ENCODE measurements around the gene ACSS1. TPM values are rescaled to one million over a fixed set of nuclear protein-coding genes. Genes with fewer than 3 reads are reported as not detected.

The ACSS1 gene
- not detected in 2 replicates for polyA plus RNA-seq (2014; cell fraction: cytosol; rRNA removed)
- polyA plus RNA-seq (2014; cell fraction: nucleus; rRNA removed), result 0.12 TPM in 1 of 2 replicates, not detected in the other

GRCh38 chr20:25058051-25058846 lies at the start of gene ACSS1:
Gene ACSS1 (minus strand): TSS chr20:25058139. CDS start chr20:25058102, 37 bp downstream.
- DNase-seq (ENCODE audit: low spot score), result no peak

DNA sequence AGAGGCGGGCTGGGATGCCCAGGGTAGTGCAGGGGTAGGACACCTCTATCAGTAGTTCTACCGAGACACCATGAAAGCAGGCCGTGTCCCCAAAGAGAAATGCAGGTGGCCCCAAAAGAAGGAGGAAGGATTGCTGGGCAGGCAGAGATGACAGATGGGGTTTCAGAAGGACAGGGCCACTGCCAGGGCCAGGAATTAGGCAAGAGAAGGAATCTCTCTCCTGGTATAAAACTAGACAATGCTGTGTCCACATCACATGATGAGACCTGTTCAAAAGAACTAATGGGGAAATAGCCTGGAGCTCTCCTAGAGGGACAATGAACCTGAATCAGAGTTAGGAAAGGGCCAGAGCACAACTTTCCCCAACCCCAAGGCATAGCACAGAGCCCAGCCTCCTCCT lies 45.6 kb upstream of the ACSS1 start:
- no peak for DNase-seq (ENCODE audit: low spot score)

GRCh38 chr20:25100914-25101313 lies 43.0 kb upstream of the ACSS1 start:
- DNase-seq (ENCODE audit: low spot score), result no peak

- no peak for DNase-seq (ENCODE audit: low spot score)
These were observed 41.7 kb upstream of the ACSS1 start for GRCh38 chr20:25099601-25100140.

DNA sequence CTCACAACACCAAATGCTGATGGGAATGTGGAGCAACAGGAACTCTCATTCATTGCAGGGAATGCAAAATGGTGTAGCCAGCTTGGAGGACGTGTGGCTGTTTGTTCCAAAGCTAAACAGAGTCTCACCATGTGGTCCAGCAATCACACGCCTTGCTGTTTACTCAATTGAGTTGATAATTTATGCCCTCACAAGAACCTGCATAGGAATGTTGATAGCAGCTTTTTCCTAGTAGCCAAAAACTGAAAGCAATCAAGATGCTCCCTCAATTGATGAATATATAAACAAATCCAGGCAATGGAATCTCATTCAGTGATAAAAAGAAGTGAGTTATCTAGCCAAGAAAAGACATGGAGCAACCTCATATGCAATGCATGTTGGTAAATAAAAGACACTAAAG lies 39.6 kb upstream of the ACSS1 start:
- no peak for DNase-seq (ENCODE audit: low spot score)

- no peak for DNase-seq (ENCODE audit: low spot score)
These were observed 32.8 kb upstream of the ACSS1 start for GRCh38 chr20:25090492-25091429.

DNA sequence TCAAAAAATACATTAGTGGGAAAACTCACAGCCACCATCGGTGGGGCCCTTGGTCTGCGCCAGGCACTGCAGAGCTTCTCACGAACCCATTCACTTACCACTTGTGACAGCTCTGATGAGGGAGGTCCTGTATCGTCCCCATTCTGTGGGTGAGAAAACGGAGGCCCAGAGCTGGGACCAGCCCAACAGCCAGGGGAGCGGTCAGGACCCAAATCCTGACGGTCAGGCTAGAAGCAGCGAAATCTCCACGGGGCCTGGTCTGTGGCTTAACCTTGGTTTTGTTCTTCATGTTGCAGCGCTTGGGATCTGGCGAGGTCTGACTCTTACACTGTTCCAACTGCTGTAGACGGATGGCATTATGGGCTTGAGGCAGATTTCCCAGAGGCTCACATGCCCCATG lies 31.7 kb upstream of the ACSS1 start:
- DNase-seq (ENCODE audit: low spot score), result no peak

DNA sequence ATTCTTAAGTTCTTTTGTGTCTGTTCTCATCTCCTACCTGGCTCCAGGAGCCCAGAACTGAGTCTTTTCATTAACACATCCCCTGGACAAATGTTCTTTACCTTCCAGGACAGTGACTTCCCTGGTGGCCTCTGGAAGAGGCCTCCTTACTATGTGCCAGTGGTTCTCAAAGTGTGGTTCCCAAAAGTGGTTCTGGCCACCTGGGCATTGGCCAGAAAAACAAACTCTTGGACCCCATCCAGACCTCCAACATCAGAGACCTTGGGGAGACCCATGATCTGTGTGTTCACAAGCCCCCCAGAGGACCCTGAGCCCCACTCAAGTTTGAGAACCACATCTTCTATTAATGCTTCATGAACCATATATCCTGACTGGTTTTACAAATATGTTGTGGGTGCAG lies 31.2 kb upstream of the ACSS1 start:
- DNase-seq (ENCODE audit: low spot score), result no peak

GRCh38 chr20:25088267-25088666 lies 30.3 kb upstream of the ACSS1 start:
- DNase-seq (ENCODE audit: low spot score), result no peak

DNA sequence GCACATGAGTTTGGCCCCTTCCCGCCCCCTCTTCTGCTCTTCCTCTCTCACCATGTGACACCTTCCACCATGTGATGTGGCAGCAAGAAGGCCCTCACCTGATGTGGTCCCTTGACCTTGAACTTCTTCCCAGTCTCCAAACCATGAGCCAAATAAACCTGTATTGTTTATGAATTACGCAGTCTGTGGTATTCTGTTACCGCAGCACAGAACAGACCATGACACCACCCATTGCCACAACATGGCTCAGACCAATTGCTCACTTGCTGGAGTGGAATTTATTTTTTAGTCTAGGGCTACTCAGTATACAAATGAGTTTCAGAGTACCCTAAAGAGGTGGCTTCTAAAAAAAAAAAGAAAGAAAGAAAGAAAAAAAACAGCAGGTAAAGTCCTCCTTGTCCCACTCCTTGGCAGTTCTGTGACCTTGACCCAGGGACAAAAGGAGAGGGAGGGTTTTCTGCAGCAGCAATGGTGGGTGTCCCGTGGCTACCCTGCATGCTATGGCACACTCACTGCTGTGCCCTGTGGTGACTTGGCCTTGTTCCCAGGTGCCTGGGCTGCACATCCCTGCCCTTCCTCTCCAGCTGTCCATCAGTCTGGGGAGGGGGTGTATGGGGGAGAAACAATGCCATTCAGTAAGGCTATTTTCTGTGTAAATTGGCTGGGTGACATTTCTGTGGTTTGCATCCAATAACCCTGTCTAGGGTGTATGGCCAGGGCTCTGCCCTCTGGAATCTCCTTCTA lies 29.4 kb upstream of the ACSS1 start:
- no peak for DNase-seq (ENCODE audit: low spot score)

- DNase-seq (ENCODE audit: low spot score), result no peak
These were observed 28.0 kb upstream of the ACSS1 start for GRCh38 chr20:25085756-25086495.

GRCh38 chr20:25084626-25085187 lies 26.8 kb upstream of the ACSS1 start:
- no peak for DNase-seq (ENCODE audit: low spot score)

GRCh38 chr20:25083773-25084625 lies 26.1 kb upstream of the ACSS1 start:
- no peak for DNase-seq (ENCODE audit: low spot score)

DNA sequence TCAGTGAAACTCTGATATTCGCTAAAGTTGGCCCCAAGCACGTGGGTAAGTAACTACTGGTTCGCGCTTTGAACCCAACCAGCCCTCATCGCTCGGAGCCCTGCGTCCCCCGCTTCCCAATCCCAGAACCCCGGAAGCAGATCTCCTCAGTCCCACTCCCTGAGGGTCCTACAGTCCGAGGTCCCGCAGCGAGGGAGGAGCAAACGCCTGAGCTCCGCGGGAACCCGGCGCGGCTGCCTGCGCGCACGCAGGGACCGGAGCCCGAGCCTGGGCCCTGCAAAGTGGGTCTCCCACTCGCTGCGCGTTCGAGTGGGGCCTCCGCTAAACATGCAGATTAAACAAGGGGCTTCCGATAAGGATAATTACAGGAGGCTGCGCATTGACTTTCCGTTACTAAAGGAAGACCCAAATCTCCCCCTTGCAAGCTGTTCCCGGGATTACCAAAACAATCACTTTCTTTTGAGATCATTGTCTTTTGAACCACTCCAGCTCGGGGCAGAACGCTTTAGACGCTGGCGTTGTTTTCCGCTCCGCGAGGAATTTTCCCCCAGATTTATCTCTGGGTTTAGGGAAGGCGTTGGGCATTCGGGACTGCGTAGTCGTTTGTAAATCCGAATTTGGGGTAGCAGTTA lies 25.3 kb upstream of the ACSS1 start:
- no peak for DNase-seq (ENCODE audit: low spot score)

DNA sequence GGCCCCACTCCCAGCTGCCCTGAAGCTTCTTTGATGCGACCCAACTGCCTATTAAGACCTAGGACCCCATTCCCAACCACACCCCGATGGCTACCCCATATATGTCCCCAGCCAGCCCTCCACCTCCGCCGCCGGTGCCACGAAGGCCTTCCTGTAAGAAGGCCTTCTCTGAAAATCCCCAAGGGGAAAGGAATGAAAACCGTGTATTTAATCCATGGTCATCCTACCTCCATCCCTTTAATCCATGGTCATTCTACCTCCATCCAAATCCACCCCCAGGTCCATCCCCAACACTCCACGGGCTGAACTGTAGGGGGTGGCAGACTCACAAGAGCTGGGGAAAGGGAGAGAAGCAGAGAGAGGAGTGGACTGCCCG lies 24.5 kb upstream of the ACSS1 start:
- DNase-seq (ENCODE audit: low spot score), result no peak

DNA sequence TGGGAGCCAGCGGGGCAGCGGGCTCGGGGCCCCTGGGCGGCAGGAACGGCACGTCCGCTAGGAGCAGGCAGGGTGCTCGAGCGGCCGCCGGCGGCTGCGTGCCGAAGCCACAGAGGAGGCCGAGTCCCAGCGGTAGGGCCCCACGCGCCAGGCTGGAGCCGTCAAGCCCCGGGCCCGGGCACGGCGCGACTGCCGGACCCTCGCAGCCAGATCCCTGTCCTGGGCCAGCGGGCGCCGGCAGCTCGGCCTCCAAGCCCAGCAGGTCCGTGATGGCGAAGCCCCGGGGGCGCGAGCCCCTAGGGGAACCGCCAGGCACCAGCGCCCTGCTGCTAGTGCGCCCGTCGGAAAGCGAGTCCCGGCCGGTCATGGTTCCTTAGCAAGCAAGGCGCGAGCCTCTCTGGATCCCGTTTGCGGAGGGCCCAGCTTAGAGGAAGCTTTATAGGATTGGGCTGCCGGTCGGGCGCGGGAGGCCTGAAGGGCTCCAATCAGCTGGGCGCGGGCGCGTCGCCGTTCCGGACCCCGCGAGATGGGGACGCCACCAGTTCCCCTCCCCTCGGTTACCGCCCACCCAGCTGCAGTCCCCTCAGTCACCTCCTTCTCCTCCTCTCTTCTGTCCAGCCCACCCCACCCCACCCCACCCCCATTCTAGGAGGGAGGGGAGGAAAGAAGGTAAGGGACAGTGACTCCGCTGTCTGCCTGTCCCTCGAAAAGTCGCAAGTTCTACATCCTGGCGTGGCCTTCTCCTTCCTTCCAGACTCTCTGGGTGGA lies 24.0 kb upstream of the ACSS1 start, which contains the start of gene VSX1:
Gene VSX1 (minus strand): TSS at position 412 of the 768 bp plus-strand sequence. CDS start 45 bp downstream, at position 367.
- DNase-seq (ENCODE audit: low spot score), result no peak

DNA sequence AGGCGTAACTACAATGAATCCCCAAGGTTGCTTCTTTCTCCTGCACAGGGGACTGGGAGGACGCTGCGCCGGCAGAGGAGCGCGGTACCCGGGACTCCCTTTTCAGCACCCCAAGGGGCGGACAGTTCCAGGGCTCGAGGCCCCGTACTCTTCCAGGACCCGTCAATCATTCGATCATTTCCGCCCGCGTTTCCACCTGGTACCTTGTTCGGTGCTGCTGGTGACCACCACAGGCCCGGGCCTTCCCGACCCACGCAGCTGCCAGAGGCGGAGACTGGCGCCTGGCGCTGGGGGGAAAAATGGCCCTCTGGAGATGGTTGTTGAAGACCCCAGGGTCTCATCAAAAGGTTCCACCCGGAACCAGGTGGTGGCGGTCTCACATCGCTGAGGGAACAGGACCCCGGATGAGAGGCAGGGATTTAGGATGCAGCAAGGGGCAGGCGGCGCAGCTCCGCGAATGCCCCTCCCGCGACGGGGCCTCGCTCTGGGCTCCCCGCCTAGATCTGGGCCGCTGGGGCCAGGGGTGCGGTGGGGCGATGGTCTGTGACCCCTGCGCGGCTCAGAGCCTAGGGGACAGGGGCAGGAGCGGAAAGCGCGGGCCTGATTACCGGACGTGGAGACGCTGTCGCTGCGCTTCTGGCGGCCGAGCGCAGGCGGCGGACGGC lies 23.3 kb upstream of the ACSS1 start:
- DNase-seq (ENCODE audit: low spot score), result peak; percentile 52
